Germinal center (tissue), 1 donor: ENCODE measurements around the gene CAMK2B.

Experiments used
- DNase-seq: peaks from one replicate; pipeline ENCODE4 v3.0.0; 2012; ENCODE audit warnings: mixed read lengths, low spot score

CAMK2B gene

GRCh38 chr7:44325201-44325671 lies at the start of gene CAMK2B:
Gene CAMK2B (minus strand): TSS chr7:44325594. CDS start chr7:44325421, 173 bp downstream.
- peak; percentile 58 for DNase-seq

DNA sequence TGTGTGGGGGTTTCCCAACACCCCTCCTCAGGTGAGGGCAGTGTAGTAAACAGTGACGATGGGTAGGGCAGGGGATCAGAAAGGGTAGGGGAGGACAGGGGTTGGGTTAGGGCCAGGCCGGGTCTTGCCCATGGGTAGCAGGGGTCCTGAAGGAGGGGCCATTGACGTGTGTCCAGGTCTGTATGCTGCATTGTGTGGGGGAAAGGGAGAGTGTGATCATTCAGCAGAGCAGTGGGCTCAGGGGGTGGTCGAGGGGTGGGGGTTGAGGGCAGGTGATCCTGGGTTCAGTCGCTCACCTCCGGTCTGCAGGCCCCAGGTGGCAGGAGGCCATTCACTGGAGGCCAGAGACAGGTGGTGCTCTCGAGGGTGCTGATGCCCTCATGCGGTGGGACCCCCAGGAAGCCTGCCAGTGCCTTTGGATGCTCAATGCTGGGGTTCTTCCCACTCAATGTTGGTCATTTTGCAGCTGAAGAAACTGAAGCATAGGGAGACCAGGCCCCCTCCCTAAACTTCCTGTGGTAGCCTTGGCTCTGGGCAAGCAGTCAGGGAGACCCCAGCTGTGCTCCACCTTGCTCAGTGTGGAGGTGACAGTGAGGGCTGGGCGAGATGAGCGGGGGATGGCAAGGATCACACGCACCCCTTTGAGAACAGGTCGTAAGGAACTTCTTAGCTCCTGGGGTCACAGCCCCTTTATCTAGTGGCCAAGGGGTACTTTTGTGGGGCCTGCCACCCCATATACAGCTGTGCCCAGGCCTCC lies 48.8 kb upstream of the CAMK2B start:
- no peak for DNase-seq

DNA sequence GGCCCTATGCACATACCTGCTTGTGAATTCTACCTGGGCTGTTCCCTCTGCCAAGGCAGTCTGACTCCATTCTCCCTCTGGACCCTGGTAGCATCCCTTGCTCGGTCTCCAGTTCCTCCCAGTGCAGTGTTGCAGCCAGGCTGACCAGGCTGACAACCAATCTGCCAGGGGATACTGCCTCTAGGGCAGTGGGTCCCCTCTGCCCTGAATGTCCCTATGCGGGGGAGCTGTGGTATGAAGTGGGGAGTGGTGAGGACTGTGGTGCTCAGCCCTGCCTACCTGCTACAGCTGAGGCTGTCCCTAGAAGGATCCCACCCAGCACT lies 48.0 kb upstream of the CAMK2B start:
- no peak for DNase-seq

- no peak for DNase-seq
These were observed 47.4 kb upstream of the CAMK2B start for GRCh38 chr7:44372560-44373417.

GRCh38 chr7:44368885-44369284 lies 43.5 kb upstream of the CAMK2B start:
- no peak for DNase-seq

DNA sequence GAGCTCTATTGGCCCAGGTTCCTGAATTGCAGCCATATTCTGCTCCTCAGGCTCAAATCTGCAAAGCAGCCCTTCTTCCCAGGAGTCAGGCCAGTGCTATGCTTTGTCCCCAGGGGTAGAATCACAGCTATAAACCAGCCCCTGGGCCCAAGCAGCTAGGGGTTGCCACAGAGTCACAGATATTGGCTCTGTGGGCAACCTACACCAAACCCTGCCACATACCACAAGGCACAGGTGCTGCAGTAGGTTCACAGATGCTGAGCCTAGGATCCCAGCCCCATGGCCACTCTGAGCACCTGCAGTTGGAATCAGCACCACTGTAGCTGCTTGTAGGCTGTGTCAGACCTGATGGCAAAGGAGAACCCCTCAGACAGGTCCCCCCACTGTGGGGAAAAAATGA lies 43.1 kb upstream of the CAMK2B start:
- DNase-seq, result no peak

DNA sequence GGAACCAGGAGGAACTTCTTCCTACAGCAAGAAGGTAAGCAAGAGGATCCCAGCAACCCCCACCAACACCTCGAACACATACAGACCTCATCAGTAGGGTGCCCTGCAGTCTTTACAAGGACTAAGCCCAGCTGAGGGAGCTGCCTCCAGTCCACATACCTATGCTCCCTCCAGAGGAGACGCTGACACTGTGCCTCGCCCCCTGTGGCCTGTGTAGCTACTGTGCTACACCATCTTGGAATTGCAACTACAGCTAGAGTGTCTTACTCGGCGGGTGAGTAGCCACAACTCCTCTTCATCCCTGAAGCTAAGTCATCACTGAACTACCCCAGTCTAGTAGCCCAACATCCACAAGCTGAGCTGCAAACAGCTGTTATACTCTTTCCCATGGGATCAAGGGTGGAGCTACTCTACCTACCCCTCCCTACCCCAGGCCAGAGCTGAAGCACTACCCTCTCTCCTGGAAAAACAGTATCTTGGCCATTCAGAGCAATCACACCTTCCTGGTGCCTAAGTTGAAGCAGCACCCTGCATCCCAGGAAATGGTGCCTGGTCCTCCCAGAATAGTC lies 42.2 kb upstream of the CAMK2B start:
- no peak for DNase-seq

- DNase-seq, result no peak
These were observed 41.6 kb upstream of the CAMK2B start for GRCh38 chr7:44366986-44367385.

DNA sequence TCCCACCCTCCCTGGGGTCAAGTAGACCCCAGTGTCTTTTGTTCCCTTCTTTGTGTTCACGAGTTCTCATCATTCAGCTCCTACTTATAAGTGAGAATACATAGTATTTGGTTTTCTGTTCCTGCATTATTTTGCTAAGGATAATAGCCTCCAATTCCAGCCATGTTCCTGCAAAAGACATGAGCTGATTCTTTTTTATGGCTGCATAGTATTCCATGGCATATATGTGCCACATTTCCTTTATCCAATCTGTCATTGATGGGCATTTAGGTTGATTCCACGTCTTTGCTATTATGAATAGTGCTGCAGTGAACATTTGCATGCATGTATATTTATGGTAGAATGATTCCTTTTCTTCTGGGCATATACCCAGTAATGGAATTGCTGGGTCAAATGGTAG lies 28.3 kb upstream of the CAMK2B start:
- no peak for DNase-seq

DNA sequence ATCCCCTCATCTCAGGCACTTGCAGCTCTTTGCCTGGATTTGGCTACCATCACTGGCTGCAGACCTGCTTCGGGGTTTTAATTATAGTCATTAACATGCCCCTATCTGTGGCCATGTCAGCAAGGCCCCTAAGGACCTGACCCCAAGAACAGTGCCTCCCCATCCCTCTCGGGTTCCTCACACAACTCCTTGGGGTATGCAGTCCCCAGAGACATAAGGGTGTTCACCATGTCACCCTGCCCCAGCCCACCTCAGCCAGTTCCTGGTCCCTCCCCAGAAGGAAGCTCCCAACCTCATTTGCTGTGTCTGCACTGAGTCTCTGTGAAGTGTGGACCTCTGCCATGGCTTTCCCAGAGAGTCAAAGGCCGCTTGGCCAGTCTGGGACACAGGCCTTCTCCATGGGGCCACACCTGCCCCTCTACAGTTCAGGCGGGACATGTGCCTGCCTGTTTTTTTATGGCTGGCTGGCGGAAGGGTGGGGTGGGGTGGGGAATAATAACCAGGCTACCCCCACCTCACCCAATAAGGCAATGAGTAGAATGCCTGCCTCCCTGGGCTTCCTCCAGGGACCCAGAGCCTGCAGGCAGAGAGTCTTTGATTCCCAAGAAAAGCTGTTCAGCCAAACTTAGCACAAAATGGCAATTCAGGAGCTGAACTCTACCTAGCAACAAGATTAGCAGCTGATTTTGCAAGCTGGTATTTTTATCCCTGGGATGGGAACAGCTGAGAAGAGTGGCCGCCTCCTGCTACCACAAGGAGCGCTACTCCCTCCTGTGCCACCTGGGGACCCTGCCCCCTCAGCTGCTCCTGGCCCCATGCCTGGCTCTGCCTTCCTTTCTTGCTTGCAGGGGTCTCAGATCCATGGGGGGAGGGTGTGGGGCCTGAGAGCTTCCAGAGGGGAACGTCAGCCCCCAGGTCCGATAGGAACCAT lies 23.7 kb upstream of the CAMK2B start:
- DNase-seq, result no peak

DNA sequence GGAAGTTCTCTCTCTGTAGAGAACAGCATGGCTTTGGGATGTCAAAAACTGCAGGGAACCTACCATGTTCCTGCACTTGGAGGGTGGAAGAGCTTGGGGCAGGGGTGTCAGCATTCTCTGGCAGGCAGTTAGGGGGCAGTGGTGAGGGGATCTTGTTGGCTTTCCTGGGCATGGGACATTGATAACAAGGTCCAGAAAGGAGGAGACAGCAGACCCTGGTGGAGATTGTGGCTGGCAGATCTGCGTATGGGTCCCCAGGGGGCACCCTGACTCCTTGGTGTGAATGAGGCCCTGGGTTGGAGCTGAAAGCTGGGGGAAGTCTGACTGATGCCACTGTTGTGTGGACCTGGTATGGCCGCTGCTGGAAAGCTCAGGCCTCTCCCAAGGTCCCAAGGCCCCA lies 22.9 kb upstream of the CAMK2B start:
- peak; percentile 73 for DNase-seq

GRCh38 chr7:44347546-44348114 lies 22.2 kb upstream of the CAMK2B start:
- no peak for DNase-seq

- no peak for DNase-seq
These were observed 20.7 kb upstream of the CAMK2B start for GRCh38 chr7:44346063-44346462.

- DNase-seq, result no peak
These were observed 16.0 kb upstream of the CAMK2B start for GRCh38 chr7:44341401-44341800.

- DNase-seq, result peak; percentile 59
These were observed 13.2 kb upstream of the CAMK2B start for GRCh38 chr7:44338600-44338999.

GRCh38 chr7:44336491-44336890 lies 11.1 kb upstream of the CAMK2B start:
- DNase-seq, result no peak

DNA sequence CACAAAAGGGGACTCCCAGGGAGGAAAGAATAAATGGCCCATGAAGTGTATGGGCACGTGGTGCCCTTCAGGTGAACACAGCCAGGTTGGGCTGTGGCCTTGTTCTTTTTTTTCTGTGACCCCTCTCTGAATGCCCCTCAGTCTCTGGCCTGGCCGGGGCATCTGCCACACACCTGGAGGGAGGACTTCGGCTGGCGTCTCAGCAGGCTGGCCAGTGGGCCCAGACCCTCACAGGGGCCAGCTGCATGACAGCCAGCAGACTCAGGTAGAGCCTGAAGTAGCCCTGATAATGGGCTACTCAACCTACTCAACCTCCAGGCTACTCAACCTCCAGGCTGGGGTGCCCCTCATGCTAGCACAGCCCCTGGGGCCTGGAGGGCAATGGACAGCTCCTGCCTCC lies 9.8 kb upstream of the CAMK2B start:
- DNase-seq, result no peak

DNA sequence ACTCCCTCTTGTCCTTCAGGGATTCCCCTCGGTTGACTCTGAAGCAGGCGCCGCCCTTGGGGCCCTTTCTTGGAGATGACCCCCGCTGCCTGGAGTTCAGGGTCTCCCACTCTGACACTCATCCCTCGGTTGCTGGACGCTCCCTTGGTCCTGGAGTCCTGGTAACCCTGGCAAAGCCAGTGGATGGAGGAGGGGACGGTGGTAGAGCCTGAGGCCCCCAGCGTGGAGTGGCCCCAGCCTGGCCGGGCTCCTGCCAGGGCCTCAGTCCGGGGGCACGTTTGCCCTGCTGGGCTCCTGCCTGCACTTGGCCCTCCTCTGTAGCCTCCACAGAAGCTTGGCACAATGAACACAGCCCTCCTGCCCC lies 9.3 kb upstream of the CAMK2B start:
- DNase-seq, result no peak

DNA sequence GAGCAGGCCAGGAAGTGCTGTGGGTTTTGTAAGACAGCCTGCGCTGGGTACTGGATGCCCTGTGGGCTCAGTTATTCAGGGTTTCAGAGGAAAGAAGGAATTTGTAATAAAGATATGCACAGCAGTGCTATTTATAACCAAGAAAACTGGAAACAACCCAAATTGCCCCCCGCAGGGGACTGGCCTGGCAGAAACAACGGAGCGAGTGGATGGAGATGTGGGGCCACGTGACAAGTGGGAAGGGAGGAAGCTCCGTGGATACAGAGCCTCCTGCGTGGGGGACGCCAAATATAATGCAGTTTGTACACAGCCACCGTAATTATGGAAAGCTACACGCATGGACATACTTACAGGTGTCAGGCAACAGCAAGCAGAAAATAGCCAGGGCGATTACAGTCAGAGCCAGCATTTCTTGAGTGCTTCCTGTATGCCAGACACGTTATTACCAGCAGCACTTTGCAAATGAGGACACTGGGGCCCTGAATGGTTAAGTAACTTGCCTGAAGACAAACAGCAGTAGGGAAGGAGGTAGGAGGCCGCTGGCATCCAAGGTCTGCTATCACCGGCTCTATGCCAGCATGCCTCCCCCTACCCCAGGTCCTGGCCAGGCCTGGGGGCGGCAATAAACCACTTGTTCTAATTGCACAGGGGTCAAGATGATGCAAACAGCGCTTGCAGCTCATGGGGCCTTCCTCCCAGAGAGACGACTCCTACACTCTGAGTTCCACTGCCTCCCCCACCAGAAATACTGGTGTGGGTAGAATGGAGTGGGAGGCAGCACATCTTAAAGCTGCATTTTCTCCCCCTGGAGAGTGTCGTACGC lies 8.7 kb upstream of the CAMK2B start:
- DNase-seq, result no peak

GRCh38 chr7:44331682-44332081 lies 6.3 kb upstream of the CAMK2B start:
- no peak for DNase-seq

DNA sequence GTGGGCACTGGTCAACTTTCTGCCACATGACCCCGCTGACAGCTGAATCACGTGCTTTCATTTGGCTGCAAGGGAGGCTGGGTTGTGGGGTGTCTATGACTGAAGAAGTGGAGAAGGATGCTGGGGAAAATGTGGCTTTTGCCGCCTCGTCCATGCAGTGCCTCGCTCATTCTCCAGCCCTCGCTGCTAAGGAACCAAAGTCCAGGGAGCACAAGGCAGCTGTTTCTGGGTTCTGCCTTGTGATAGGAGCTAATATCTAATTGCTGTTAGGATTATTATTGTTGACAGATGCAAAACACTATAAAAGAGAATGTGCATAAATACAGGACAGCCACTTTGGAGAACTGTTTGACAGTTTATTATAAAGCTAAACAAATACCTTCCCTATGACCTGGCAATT lies 4.9 kb upstream of the CAMK2B start:
- DNase-seq, result no peak
